ENCODE measurements around the gene STXBP5. TPM values are rescaled to one million over a fixed set of nuclear protein-coding genes. Genes with fewer than 3 reads are reported as not detected.

STXBP5 gene
- total and polyA plus RNA-seq, 2 of the 4 experiments (the other 2 are of a cell fraction): 13.2 to 46.4 TPM

DNA sequence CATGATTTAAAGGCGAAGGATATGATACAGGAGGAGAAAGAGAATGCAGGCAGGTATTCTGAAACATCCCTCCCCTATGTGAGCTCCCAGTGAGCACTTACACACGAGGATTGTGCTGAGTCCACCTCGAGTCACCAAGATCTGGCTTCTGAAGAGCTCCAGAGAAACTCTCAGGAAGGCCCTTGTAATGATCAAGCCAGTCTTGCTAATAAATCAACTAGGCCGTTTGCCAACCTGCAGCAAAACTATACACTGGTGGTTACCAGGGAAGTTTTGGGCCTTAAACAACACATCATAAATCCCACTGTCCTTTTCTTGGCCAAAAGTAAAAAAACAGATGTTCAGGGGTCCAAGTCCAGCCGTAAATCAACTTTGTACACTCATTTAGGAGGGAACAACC lies 79.2 kb downstream of the STXBP5 start:
- Histone ChIP-seq H2BK20ac (ENCODE audit: low read depth, low read length) (no peak overlapping the region), H2AFZ (replicated peaks; ENCODE audit: low read length, poor library complexity) (no peak overlapping the region), H4K5ac (ENCODE audit: low read depth, low read length) (no peak overlapping the region), H3K14ac (replicated peaks; ENCODE audit: low read depth, low read length) (no peak overlapping the region; the same call in none of the 2 replicates), H3K4me3 (ENCODE audit: insufficient read depth, low read depth, low read length) (no peak overlapping the region), H3K4me2 (ENCODE audit: low read depth, low read length) (no peak overlapping the region), H3K27me3 (ENCODE audit: control insufficient read depth, insufficient read depth, low read length) (no peaks in the 10 kb centered on the region), H4K8ac (ENCODE audit: low read depth in 2 of 2, low read length in 2 of 2) (no peak overlapping the region), H4K20me1 (ENCODE audit: insufficient read depth, low read length) (no peaks in the 10 kb centered on the region), H3K23ac (ENCODE audit: low read depth, low read length) (no peak overlapping the region; the same call in 1 of the 2 replicates), H3K9me3 (ENCODE audit: control insufficient read depth, insufficient read depth, low read length) (no peaks in the 10 kb centered on the region), H3K56ac (ENCODE audit: extremely low read depth, insufficient read depth, low read length) (no peak overlapping the region), H3K18ac (ENCODE audit: low read depth, low read length) (no peak overlapping the region), H3K9ac (ENCODE audit: low read depth, low read length) (no peak overlapping the region), H3K36me3 (ENCODE audit: control insufficient read depth, insufficient read depth, low read length) (peaks cover 10% of the 10 kb centered on the region), H3K4me1 (ENCODE audit: control insufficient read depth, insufficient read depth, low read length) (peaks cover 7% of the 10 kb centered on the region), H2AK9ac (replicated peaks; ENCODE audit: low read depth, low read length, poor library complexity) (no peak overlapping the region), H3K27ac (ENCODE audit: insufficient read depth, low read length) (no peak overlapping the region), H3K79me1 (ENCODE audit: low read depth in 1 of 2, low read length in 2 of 2) (peaks cover 6 to 20% of the 10 kb centered on the region in 2 experiments), H3K9me1 (ENCODE audit: insufficient read depth, low read length) (no peaks in the 10 kb centered on the region; the same call in 1 of the 2 replicates), H2AK5ac (ENCODE audit: low read depth, low read length) (0 out of 2 replicates have a peak overlapping the region, but pooled peaks have one; percentile 38), H4K91ac (ENCODE audit: insufficient read depth, low read depth, low read length) (no peak overlapping the region; the same call in 1 of the 2 replicates), H3K4ac (ENCODE audit: low read depth, low read length) (no peak overlapping the region), H2BK15ac (ENCODE audit: low read depth, low read length) (no peak overlapping the region), H2BK120ac (ENCODE audit: low read depth, low read length) (no peak overlapping the region), H2BK5ac (ENCODE audit: low read depth, low read length, poor library complexity, severe bottlenecking) (no peak overlapping the region)
- intact Hi-C loops (cut with micrococcal nuclease) (no loop called here), in situ Hi-C loops (cut with MboI; ENCODE audit: low sequenced_read_pairs) (loop anchor here (10.0 kb wide), 1 partner anchor 429 kb away; no protein-coding TSS in a partner anchor), dilution Hi-C loops (cut with HindIII; ENCODE audit: low sequenced_read_pairs, unreplicated experiment) (no loop called here)
- CTCF ChIA-PET: no interaction called here
- no TSS peak for BruUV-seq (replicated peaks)
- WGBS, 2 experiments (ENCODE audit: extremely low coverage in 2 of 2, insufficient read length in 1 of 2): no CpG with 5 or more reads among the region's 5 CpGs
- DNase-seq (peak; percentile 73), ATAC-seq (ENCODE audit: low read depth) (no peak)
- TF ChIP-seq MAFK (IDR thresholded peaks at IDR 0.05; ENCODE audit: low read depth, low read length) (no peak), NFE2L2 (IDR thresholded peaks at IDR 0.05; ENCODE audit: low read depth, low read length) (no peak), MAZ (IDR thresholded peaks at IDR 0.05; ENCODE audit: borderline replicate concordance, low read depth, low read length) (no peak), CEBPB (IDR thresholded peaks at IDR 0.05; ENCODE audit: low read depth, low read length) (no peak), RCOR1 (IDR thresholded peaks at IDR 0.05; ENCODE audit: insufficient replicate concordance, low read length) (no peak), RFX5 (IDR thresholded peaks at IDR 0.05; ENCODE audit: low read depth, low read length) (no peak), CHD1 (IDR thresholded peaks at IDR 0.05; ENCODE audit: low read depth, low read length) (no peak), MXI1 (IDR thresholded peaks at IDR 0.05; ENCODE audit: borderline replicate concordance, low read depth, low read length) (no peak), FOS (IDR thresholded peaks at IDR 0.05; ENCODE audit: low read depth, low read length) (no peak), POLR2A (IDR thresholded peaks at IDR 0.05; ENCODE audit: low read depth, low read length) (no peak)
- TF ChIP-seq, protein P1, sequence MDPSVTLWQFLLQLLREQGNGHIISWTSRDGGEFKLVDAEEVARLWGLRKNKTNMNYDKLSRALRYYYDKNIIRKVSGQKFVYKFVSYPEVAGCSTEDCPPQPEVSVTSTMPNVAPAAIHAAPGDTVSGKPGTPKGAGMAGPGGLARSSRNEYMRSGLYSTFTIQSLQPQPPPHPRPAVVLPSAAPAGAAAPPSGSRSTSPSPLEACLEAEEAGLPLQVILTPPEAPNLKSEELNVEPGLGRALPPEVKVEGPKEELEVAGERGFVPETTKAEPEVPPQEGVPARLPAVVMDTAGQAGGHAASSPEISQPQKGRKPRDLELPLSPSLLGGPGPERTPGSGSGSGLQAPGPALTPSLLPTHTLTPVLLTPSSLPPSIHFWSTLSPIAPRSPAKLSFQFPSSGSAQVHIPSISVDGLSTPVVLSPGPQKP (IDR thresholded peaks at IDR 0.05; ENCODE audit: borderline replicate concordance, low read depth, low read length): no peak
- TF ChIP-seq, protein P2, sequence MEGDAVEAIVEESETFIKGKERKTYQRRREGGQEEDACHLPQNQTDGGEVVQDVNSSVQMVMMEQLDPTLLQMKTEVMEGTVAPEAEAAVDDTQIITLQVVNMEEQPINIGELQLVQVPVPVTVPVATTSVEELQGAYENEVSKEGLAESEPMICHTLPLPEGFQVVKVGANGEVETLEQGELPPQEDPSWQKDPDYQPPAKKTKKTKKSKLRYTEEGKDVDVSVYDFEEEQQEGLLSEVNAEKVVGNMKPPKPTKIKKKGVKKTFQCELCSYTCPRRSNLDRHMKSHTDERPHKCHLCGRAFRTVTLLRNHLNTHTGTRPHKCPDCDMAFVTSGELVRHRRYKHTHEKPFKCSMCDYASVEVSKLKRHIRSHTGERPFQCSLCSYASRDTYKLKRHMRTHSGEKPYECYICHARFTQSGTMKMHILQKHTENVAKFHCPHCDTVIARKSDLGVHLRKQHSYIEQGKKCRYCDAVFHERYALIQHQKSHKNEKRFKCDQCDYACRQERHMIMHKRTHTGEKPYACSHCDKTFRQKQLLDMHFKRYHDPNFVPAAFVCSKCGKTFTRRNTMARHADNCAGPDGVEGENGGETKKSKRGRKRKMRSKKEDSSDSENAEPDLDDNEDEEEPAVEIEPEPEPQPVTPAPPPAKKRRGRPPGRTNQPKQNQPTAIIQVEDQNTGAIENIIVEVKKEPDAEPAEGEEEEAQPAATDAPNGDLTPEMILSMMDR (conservative IDR thresholded peaks at IDR 0.05; ENCODE audit: low read depth, low read length): no peak
- POLR2A ChIA-PET (ENCODE audit: unreplicated experiment): no interaction called here

All from IMR-90 (cell line).